Thyroid gland (tissue), 4 donors: ENCODE measurements around the gene NAALADL2.

Source experiments
- CTCF ChIP-seq, 6 experiments: fragments of 200-600 bp in 3 of 6; fragments of 450-650 bp in 3 of 6; sonication (generic) in 3 of 6; IDR thresholded peaks; one replicate each; pipeline ENCODE4 v1.5.1; 2016 to 2019; ENCODE audit warnings: antibody characterized with exemption in 6 of 6, mild to moderate bottlenecking in 2 of 6, inconsistent platforms in 1 of 6, moderate library complexity in 1 of 6
- POLR2A ChIP-seq, 2 donors: fragments of 450-650 bp; IDR thresholded peaks; one replicate each; pipeline ENCODE4 v1.6.1; 2017; ENCODE audit warnings: antibody characterized with exemption in 2 of 2, mild to moderate bottlenecking in 2 of 2, moderate library complexity in 1 of 2

DNA sequence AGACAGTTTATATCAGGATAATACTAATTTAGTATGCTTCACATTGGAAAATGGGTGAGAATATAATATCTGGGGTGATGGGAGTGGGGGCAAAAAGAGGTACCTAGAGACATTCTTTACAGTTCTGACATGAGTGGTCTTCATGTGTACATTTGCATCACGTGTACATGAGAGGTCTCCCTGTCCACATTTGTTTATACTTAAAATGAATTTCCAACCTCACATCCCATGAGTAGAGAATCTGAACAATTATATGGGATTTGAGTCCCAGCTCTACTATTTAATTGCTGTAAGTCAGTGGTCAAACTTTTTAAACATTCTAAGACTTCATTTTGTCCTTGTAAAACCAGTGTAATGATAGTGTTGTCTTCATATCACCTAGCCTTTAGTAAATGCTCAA is 408.4 kb downstream of the NAALADL2 start:
- no peak for TF ChIP-seq CTCF (IDR thresholded peaks at IDR 0.05)
- TF ChIP-seq POLR2A (IDR thresholded peaks at IDR 0.05), result no peak
